Stimulated activated memory B cell treated with anti-CD40 and anti-IgM and Interleukin-4, amounts not matched to agents 10 μg/mL and 1 μg/mL and 100 μg/mL, for 72 hours (primary cell): ENCODE results near the gene TRIM69.
A peak's percentile ranks its signal among the peaks of the same experiment; 100 is the strongest.
"Not testable (repeated sequence)": the region's sequence is repeated elsewhere in the genome, so short reads cannot be mapped to it uniquely, and the experiment has no call there.

Experiments
- ATAC-seq: fragments of 150-1000 bp; cut with Tn5 transposase; 2 replicates; pipeline ENCODE4 v1.10.0; 2021
- H3K27ac Mint-ChIP-seq: one replicate; pipeline ENCODE4 v1.8.0; 2022; ENCODE audit warnings: mild to moderate bottlenecking, mixed read lengths
- H3K27me3 Mint-ChIP-seq: one replicate; pipeline ENCODE4 v1.8.0; 2022; ENCODE audit warnings: mixed read lengths
- H3K36me3 Mint-ChIP-seq: one replicate; pipeline ENCODE4 v1.8.0; 2022; ENCODE audit warnings: mixed read lengths
- H3K4me1 Mint-ChIP-seq: one replicate; pipeline ENCODE4 v1.8.0; 2022; ENCODE audit warnings: mixed read lengths
- H3K4me3 Mint-ChIP-seq: one replicate; pipeline ENCODE4 v1.8.0; 2022; ENCODE audit warnings: mild to moderate bottlenecking, moderate library complexity, mixed read lengths
- H3K9me3 Mint-ChIP-seq: one replicate; pipeline ENCODE4 v1.8.0; 2022; ENCODE audit warnings: mixed read lengths

TRIM69 gene

DNA sequence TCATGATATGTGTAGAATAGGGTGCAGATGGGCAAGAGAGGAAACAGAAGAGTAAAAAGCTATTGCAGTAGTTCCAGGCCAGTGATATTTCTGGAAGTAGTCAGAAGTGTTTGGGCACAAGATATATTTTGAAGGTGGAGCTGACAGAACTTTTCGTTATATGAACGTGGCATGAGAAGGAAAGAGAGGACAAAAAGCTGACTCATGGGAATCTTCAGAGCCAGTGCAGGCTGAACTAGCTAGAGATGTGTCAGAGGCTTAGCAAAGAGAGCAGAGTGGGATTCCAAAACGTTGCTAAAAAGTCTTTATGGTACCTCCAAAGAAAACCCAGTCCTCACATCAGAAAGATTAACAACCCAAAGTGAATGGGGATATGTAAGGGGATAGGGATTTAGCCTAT, 28.7 kb downstream of the TRIM69 start:
- H3K4me3 Mint-ChIP-seq: no peak overlapping the region
- H3K27me3 Mint-ChIP-seq: no peaks in the 10 kb centered on the region
- no peaks in the 10 kb centered on the region for H3K4me1 Mint-ChIP-seq
- ATAC-seq: no peak
- no peaks in the 10 kb centered on the region for H3K9me3 Mint-ChIP-seq
- peaks cover 24% of the 10 kb centered on the region for H3K36me3 Mint-ChIP-seq
- no peak overlapping the region for H3K27ac Mint-ChIP-seq

- H3K4me1 Mint-ChIP-seq: peaks cover 5% of the 10 kb centered on the region
- peaks cover 16% of the 10 kb centered on the region for H3K9me3 Mint-ChIP-seq
- no peaks in the 10 kb centered on the region for H3K27me3 Mint-ChIP-seq
- no peak overlapping the region for H3K4me3 Mint-ChIP-seq
- no peak overlapping the region for H3K27ac Mint-ChIP-seq
- no peak for ATAC-seq
- peaks cover 42% of the 10 kb centered on the region for H3K36me3 Mint-ChIP-seq
Measured at GRCh38 chr15:44769521-44769920, 33.2 kb downstream of the TRIM69 start.

GRCh38 chr15:44770715-44771114, 34.4 kb downstream of the TRIM69 start:
- not testable (repeated sequence) for ATAC-seq, H3K4me1 Mint-ChIP-seq, H3K27me3 Mint-ChIP-seq, H3K4me3 Mint-ChIP-seq, H3K27ac Mint-ChIP-seq
- Mint-ChIP-seq H3K36me3 (peaks cover 42% of the 10 kb centered on the region), H3K9me3 (peaks cover 16% of the 10 kb centered on the region)

- H3K4me3 Mint-ChIP-seq: no peak overlapping the region
- peaks cover 12% of the 10 kb centered on the region for H3K36me3 Mint-ChIP-seq
- H3K27me3 Mint-ChIP-seq: no peaks in the 10 kb centered on the region
- ATAC-seq: no peak
- H3K9me3 Mint-ChIP-seq: peaks cover 13% of the 10 kb centered on the region
- no peak overlapping the region for H3K27ac Mint-ChIP-seq
- peaks cover 6% of the 10 kb centered on the region for H3K4me1 Mint-ChIP-seq
Measured at GRCh38 chr15:44775953-44776352, 39.6 kb downstream of the TRIM69 start.

GRCh38 chr15:44779761-44780160, 43.4 kb downstream of the TRIM69 start:
- Mint-ChIP-seq H3K36me3 (no peaks in the 10 kb centered on the region), H3K9me3 (no peaks in the 10 kb centered on the region), H3K4me1 (peaks cover 6% of the 10 kb centered on the region), H3K4me3 (no peak overlapping the region), H3K27me3 (no peaks in the 10 kb centered on the region), H3K27ac (no peak overlapping the region)
- no peak for ATAC-seq

DNA sequence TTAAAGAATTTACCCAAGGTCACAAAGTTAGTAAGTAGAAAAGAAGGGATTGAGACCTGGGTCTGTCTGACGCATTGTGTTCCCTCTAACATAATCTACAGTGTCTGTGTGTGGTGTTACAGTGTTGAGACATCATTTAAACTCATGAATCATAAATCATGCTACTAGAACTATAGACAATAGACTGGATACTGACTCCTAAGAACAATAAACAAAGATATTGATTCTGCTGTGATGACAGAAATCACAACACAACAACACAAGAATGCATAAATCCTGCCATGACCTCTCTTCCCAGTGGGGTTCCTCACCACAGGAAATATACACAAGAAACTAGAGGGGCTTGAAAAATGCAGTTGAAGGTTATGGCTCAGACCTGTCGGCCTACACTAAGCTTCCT, 44.3 kb downstream of the TRIM69 start:
- Mint-ChIP-seq H3K9me3 (no peaks in the 10 kb centered on the region), H3K27me3 (no peaks in the 10 kb centered on the region), H3K4me1 (peaks cover 6% of the 10 kb centered on the region), H3K36me3 (no peaks in the 10 kb centered on the region), H3K4me3 (no peak overlapping the region), H3K27ac (no peak overlapping the region)
- ATAC-seq: no peak

DNA sequence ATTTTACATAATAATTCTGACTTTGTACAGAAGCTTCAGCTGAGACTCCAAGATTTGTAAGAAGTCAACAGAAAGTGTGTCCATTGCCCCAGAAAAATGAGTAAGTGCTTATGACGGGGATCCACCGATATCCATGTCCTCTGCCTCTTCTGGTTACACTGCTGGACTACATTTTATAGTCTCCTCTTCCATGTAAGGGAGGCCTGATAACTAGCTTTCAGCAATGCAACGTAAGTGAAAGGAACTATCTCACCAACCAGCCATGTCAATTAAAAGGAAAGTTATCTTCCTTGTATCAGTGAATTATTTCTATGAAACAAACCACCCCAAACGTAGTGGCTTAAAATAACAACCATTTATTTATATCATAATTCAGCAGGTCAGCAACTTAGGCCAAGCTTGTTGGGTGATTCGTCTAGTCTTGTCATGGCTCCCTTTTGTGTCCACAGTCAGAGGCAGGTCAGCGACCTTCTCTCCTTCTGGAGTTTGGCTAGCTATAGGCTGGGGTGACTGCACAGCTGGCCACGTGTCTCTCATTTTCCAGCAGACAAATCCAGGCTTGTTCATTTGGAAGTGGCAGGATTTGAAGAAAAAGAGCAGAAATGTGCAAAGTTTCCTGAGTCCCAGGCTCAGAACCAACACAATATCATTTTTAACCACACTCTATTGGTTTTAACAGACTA, 44.9 kb downstream of the TRIM69 start:
- Mint-ChIP-seq H3K9me3 (no peaks in the 10 kb centered on the region), H3K4me1 (peaks cover 6% of the 10 kb centered on the region), H3K27ac (no peak overlapping the region), H3K36me3 (no peaks in the 10 kb centered on the region), H3K27me3 (no peaks in the 10 kb centered on the region), H3K4me3 (no peak overlapping the region)
- no peak for ATAC-seq

- H3K9me3 Mint-ChIP-seq: no peaks in the 10 kb centered on the region
- no peak overlapping the region for H3K27ac Mint-ChIP-seq
- peaks cover 6% of the 10 kb centered on the region for H3K4me1 Mint-ChIP-seq
- H3K27me3 Mint-ChIP-seq: no peaks in the 10 kb centered on the region
- no peaks in the 10 kb centered on the region for H3K36me3 Mint-ChIP-seq
- no peak for ATAC-seq
- H3K4me3 Mint-ChIP-seq: no peak overlapping the region
Measured at GRCh38 chr15:44782516-44782915, 46.2 kb downstream of the TRIM69 start.

- not testable (repeated sequence) for H3K27me3 Mint-ChIP-seq, H3K4me1 Mint-ChIP-seq, H3K36me3 Mint-ChIP-seq, H3K9me3 Mint-ChIP-seq, ATAC-seq
- Mint-ChIP-seq H3K27ac (peak overlapping the region; percentile 99), H3K4me3 (peak overlapping the region; percentile 96)
Measured at GRCh38 chr15:44784918-44785274, 48.6 kb downstream of the TRIM69 start.

DNA sequence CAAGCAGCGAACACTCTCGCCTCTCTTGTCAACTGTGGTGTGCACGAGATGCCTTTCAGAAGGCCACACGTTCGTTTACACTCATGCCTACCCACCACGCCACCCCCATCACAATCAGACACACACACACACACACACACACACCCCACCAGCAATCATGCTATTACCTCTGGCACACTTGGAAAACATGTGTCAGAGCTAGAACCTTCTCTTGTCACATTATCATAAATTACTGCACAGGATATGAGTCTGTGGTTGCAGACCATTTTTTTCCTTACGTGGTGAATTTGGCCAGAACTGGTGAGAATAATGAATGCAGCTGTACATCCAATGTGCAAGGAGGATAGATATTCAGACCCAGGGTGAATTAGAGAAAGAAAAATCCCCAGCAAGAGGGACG, 52.4 kb downstream of the TRIM69 start:
- no peaks in the 10 kb centered on the region for H3K27me3 Mint-ChIP-seq
- no peaks in the 10 kb centered on the region for H3K9me3 Mint-ChIP-seq
- no peaks in the 10 kb centered on the region for H3K36me3 Mint-ChIP-seq
- no peak overlapping the region for H3K27ac Mint-ChIP-seq
- peak; percentile 13 for ATAC-seq
- H3K4me1 Mint-ChIP-seq: peaks cover 5% of the 10 kb centered on the region
- no peak overlapping the region for H3K4me3 Mint-ChIP-seq

DNA sequence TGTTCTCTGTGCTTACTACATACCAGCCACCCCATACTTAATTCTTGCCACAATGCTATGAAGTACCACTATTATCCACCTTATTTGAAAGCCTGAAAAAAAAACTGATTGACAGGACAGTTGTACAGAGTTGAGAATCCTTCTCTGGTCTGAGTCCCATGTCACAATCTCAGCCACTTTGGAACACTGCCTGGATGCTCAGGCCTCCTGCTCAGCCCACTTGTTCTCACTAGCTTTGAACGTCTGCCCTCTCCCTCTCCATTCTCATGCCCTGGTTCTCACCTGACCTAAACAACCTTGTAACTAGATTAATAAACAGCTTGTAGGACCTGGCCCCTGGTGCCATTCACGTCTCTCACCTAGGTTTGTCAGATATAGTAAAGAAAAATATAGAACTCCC, 53.9 kb downstream of the TRIM69 start:
- H3K9me3 Mint-ChIP-seq: no peaks in the 10 kb centered on the region
- H3K27me3 Mint-ChIP-seq: no peaks in the 10 kb centered on the region
- no peaks in the 10 kb centered on the region for H3K4me1 Mint-ChIP-seq
- no peak overlapping the region for H3K4me3 Mint-ChIP-seq
- H3K36me3 Mint-ChIP-seq: no peaks in the 10 kb centered on the region
- H3K27ac Mint-ChIP-seq: no peak overlapping the region
- no peak for ATAC-seq

DNA sequence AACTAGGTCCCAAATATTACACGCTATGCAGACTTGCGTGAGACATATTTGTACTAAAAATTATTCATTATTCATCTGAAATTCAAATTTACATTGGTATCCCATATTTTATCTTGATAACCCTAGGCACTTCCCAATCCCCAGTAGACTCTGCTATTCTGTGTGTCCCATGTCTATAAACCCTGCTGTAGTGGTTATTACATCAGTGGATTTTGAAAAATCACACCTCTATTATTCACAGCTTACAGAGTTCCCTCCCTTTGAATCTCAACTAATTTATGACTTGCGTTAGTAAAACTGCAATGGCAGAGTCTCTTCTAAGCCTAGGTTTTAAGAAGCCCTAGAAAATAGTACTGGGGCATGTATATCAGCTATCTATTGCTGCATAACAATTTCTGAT, 54.3 kb downstream of the TRIM69 start:
- Mint-ChIP-seq H3K27me3 (no peaks in the 10 kb centered on the region), H3K36me3 (no peaks in the 10 kb centered on the region), H3K4me3 (no peak overlapping the region), H3K4me1 (no peaks in the 10 kb centered on the region), H3K27ac (no peak overlapping the region), H3K9me3 (no peaks in the 10 kb centered on the region)
- ATAC-seq: no peak

- Mint-ChIP-seq H3K27me3 (no peaks in the 10 kb centered on the region), H3K27ac (no peak overlapping the region), H3K9me3 (no peaks in the 10 kb centered on the region), H3K4me3 (no peak overlapping the region), H3K36me3 (no peaks in the 10 kb centered on the region), H3K4me1 (no peaks in the 10 kb centered on the region)
- no peak for ATAC-seq
Measured at GRCh38 chr15:44792715-44793114, 56.4 kb downstream of the TRIM69 start.

DNA sequence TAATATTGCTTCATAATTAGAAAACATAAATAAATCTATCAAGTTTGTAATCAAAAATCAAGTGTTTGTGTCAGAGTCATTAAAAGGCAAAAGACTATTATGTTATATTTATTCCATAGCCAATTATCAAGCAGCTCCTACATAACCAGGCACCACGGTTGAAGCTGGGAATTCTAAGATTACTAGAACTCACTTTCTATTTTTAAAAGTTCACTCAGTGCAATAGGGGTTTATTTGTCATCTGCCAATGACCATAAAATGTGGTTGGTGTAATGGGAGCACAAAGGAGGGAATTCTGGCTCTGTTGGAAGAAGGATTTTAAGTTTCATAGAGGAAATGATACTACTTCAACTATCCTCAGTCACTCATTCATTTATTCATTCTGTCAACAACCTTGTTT, 57.7 kb downstream of the TRIM69 start:
- H3K4me1 Mint-ChIP-seq: no peaks in the 10 kb centered on the region
- H3K9me3 Mint-ChIP-seq: no peaks in the 10 kb centered on the region
- H3K36me3 Mint-ChIP-seq: no peaks in the 10 kb centered on the region
- no peak overlapping the region for H3K27ac Mint-ChIP-seq
- H3K4me3 Mint-ChIP-seq: no peak overlapping the region
- no peak for ATAC-seq
- peaks cover 7% of the 10 kb centered on the region for H3K27me3 Mint-ChIP-seq

- Mint-ChIP-seq H3K4me1 (no peaks in the 10 kb centered on the region), H3K9me3 (no peaks in the 10 kb centered on the region), H3K27ac (no peak overlapping the region), H3K27me3 (peaks cover 18% of the 10 kb centered on the region), H3K4me3 (no peak overlapping the region), H3K36me3 (no peaks in the 10 kb centered on the region)
- no peak for ATAC-seq
Measured at GRCh38 chr15:44796508-44796907, 60.2 kb downstream of the TRIM69 start.

DNA sequence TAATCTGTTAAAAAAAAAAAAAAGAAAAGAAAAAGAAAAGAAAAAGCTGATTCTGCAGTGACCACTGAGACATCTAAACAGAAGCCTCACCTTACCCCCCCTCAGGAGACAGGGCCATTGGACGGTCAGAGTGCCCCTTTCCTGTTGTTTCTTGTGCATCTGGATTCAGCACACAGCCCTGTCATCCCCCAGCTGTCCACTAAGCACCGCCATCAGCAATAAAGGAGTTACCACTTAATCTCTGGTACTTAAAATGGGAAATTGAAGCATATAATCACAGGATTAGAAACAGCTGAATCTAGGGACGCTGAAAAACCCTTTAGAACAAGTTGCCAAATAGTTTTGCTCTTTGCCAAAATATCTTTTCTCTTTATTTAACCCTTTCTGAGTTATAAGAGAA, 62.5 kb downstream of the TRIM69 start:
- no peaks in the 10 kb centered on the region for H3K36me3 Mint-ChIP-seq

DNA sequence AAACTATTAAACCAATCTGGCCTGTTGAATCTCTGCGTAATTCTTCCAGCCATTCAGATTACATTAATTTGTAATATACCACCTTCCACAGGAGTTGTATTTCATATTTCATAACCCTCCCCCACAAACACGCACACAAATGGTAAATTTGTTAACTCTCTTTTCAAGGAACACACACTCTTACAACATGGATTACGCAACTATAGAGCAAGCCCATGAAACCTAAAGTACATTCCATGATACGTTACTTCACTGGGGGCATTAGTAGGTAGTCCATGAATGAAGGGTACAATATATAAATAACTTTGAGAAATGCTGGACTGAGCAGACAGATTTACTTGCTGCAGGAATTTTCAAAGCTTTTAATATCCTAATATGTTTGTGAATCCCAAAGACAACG, 65.0 kb downstream of the TRIM69 start:
- H3K27ac Mint-ChIP-seq: no peak overlapping the region
- no peaks in the 10 kb centered on the region for H3K36me3 Mint-ChIP-seq
- H3K27me3 Mint-ChIP-seq: peaks cover 25% of the 10 kb centered on the region
- no peak for ATAC-seq
- no peaks in the 10 kb centered on the region for H3K4me1 Mint-ChIP-seq
- no peaks in the 10 kb centered on the region for H3K9me3 Mint-ChIP-seq
- H3K4me3 Mint-ChIP-seq: no peak overlapping the region

More for the DNA sequence above, 62.5 kb downstream of the TRIM69 start:
- peaks cover 25% of the 10 kb centered on the region for H3K27me3 Mint-ChIP-seq
- no peak for ATAC-seq
- no peak overlapping the region for H3K27ac Mint-ChIP-seq
- no peak overlapping the region for H3K4me3 Mint-ChIP-seq
- H3K4me1 Mint-ChIP-seq: no peaks in the 10 kb centered on the region
- H3K9me3 Mint-ChIP-seq: no peaks in the 10 kb centered on the region
